HEK293 (cell line): ENCODE measurements around the gene PDLIM4.
A peak's percentile ranks its signal among the peaks of the same experiment; 100 is the strongest.

Experiments used
- CTCF ChIA-PET: fragments of 350-600 bp; formaldehyde crosslinking; extraction: SDS; loops from one replicate; lab custom pipeline; 2021; ENCODE audit warnings: antibody characterized with exemption; lab: Yijun Ruan, JAX
- POLR2A ChIA-PET: fragments of 300-600 bp; formaldehyde crosslinking; extraction: SDS; loops from one replicate; lab custom pipeline; 2020; ENCODE audit warnings: antibody characterized with exemption, inconsistent platforms; lab: Yijun Ruan, JAX
- H3K27ac ChIP-seq: fragments of 200-500 bp; sonication (Bioruptor generic); 2 replicates; pipeline ENCODE4 v1.5.1; 2014; ENCODE audit warnings: low read depth, low read length, control low read depth, inconsistent platforms; ENCODE audit errors: extremely low read depth
- H3K36me3 ChIP-seq, 2 experiments: fragments of 200-500 bp in 1 of 2; sonication (Bioruptor generic) in 1 of 2; 1 replicate in 1 of 2; 2 replicates in 1 of 2; pipeline ENCODE4 v1.5.1; 2014 to 2017; ENCODE audit warnings: inconsistent platforms in 2 of 2, low read length in 2 of 2; ENCODE audit not compliant: control insufficient read depth in 2 of 2, insufficient read depth in 1 of 2
- H3K4me1 ChIP-seq: fragments of 200-500 bp; sonication (Bioruptor generic); 2 replicates; pipeline ENCODE4 v1.5.1; 2014; ENCODE audit warnings: mild to moderate bottlenecking, low read length, inconsistent platforms; ENCODE audit not compliant: control insufficient read depth, insufficient read depth
- H3K4me3 ChIP-seq: 2 replicates; pipeline ENCODE4 v1.5.1; 2011; ENCODE audit warnings: low read depth, mild to moderate bottlenecking, control low read depth, low read length, moderate library complexity
- H3K9me3 ChIP-seq: fragments of 200-500 bp; sonication (Bioruptor generic); 2 replicates; pipeline ENCODE4 v1.5.1; 2014; ENCODE audit warnings: low read depth, low read length, inconsistent platforms; ENCODE audit not compliant: control insufficient read depth, insufficient read depth
- BCL11B ChIP-seq: fragments of 450-650 bp; formaldehyde crosslinking; IDR thresholded peaks from 2 replicates; pipeline ENCODE4 v1.5.1; 2016; ENCODE audit warnings: low read depth, missing biosample characterization, missing genetic modification characterization
- ELK4 ChIP-seq: IDR thresholded peaks from 2 replicates; pipeline ENCODE4 v1.6.1; 2011; ENCODE audit warnings: mild to moderate bottlenecking, low read depth, low read length, borderline replicate concordance
- KLF9 ChIP-seq: fragments of 450-650 bp; formaldehyde crosslinking; IDR thresholded peaks from 2 replicates; pipeline ENCODE4 v1.5.1; 2016; ENCODE audit warnings: missing biosample characterization, missing genetic modification characterization, low read depth
- TRIM28 ChIP-seq: IDR thresholded peaks from 2 replicates; pipeline ENCODE4 v1.6.1; 2011; ENCODE audit warnings: low read length, control low read depth, borderline replicate concordance
- YY2 ChIP-seq: fragments of 450-650 bp; formaldehyde crosslinking; IDR thresholded peaks from 2 replicates; pipeline ENCODE4 v1.5.1; 2016; ENCODE audit warnings: missing biosample characterization, missing genetic modification characterization
- ZBTB1 ChIP-seq: fragments of 450-650 bp; formaldehyde crosslinking; IDR thresholded peaks from 2 replicates; pipeline ENCODE4 v1.5.1; 2016; ENCODE audit warnings: missing biosample characterization, missing genetic modification characterization
- ZBTB10 ChIP-seq: fragments of 450-650 bp; formaldehyde crosslinking; IDR thresholded peaks from 2 replicates; pipeline ENCODE4 v1.5.1; 2016; ENCODE audit warnings: missing biosample characterization, missing genetic modification characterization
- ZBTB48 ChIP-seq: fragments of 450-650 bp; formaldehyde crosslinking; IDR thresholded peaks from 2 replicates; pipeline ENCODE4 v1.5.1; 2016; ENCODE audit warnings: missing biosample characterization, missing genetic modification characterization
- ZNF112 ChIP-seq: fragments of 450-650 bp; formaldehyde crosslinking; IDR thresholded peaks from 2 replicates; pipeline ENCODE4 v1.5.0; 2017; ENCODE audit warnings: missing biosample characterization, missing genetic modification characterization
- ZNF114 ChIP-seq: fragments of 450-650 bp; formaldehyde crosslinking; IDR thresholded peaks from 2 replicates; pipeline ENCODE4 v1.5.0; 2017; ENCODE audit warnings: missing biosample characterization, missing genetic modification characterization
- ZNF184 ChIP-seq: fragments of 450-650 bp; IDR thresholded peaks from 2 replicates; pipeline ENCODE4 v1.5.1; 2018; ENCODE audit warnings: missing biosample characterization, mild to moderate bottlenecking, missing genetic modification characterization
- ZNF202 ChIP-seq: fragments of 450-650 bp; formaldehyde crosslinking; IDR thresholded peaks from 2 replicates; pipeline ENCODE4 v1.5.1; 2016; ENCODE audit warnings: missing biosample characterization, missing genetic modification characterization, borderline replicate concordance
- ZNF211 ChIP-seq: fragments of 450-650 bp; formaldehyde crosslinking; IDR thresholded peaks from 2 replicates; pipeline ENCODE4 v1.5.1; 2016; ENCODE audit warnings: low read depth, missing biosample characterization, missing genetic modification characterization
- ZNF24 ChIP-seq: fragments of 450-650 bp; formaldehyde crosslinking; IDR thresholded peaks from 2 replicates; pipeline ENCODE4 v1.5.1; 2016; ENCODE audit warnings: missing biosample characterization, missing genetic modification characterization
- ZNF274 ChIP-seq, 2 experiments: fragments of 200-500 bp in 1 of 2; fragments of 450-650 bp in 1 of 2; sonication (Bioruptor generic) in 1 of 2; formaldehyde crosslinking in 1 of 2; IDR thresholded peaks; 2 replicates each; pipeline versions ENCODE4 v1.5.1 to v1.6.1; 2014 to 2016; ENCODE audit warnings: borderline replicate concordance in 1 of 2, inconsistent platforms in 1 of 2, low read length in 1 of 2, missing biosample characterization in 1 of 2, missing genetic modification characterization in 1 of 2
- ZNF292 ChIP-seq: fragments of 450-650 bp; formaldehyde crosslinking; IDR thresholded peaks from 2 replicates; pipeline ENCODE4 v1.5.1; 2016; ENCODE audit warnings: low read depth, missing biosample characterization, missing genetic modification characterization, borderline replicate concordance
- ZNF311 ChIP-seq: fragments of 450-650 bp; formaldehyde crosslinking; IDR thresholded peaks from 2 replicates; pipeline ENCODE4 v1.5.1; 2017; ENCODE audit warnings: missing biosample characterization, missing genetic modification characterization, borderline replicate concordance
- ZNF48 ChIP-seq: fragments of 450-650 bp; formaldehyde crosslinking; IDR thresholded peaks from 2 replicates; pipeline ENCODE4 v1.5.1; 2016; ENCODE audit warnings: missing biosample characterization, missing genetic modification characterization
- ZNF513 ChIP-seq: fragments of 450-650 bp; IDR thresholded peaks from 2 replicates; pipeline ENCODE4 v1.5.1; 2018; ENCODE audit warnings: missing biosample characterization, missing genetic modification characterization
- ZNF514 ChIP-seq: fragments of 450-650 bp; formaldehyde crosslinking; IDR thresholded peaks from 2 replicates; pipeline ENCODE4 v1.5.1; 2016; ENCODE audit warnings: missing biosample characterization, missing genetic modification characterization
- ZNF548 ChIP-seq: fragments of 450-650 bp; formaldehyde crosslinking; IDR thresholded peaks from 2 replicates; pipeline ENCODE4 v1.5.1; 2016; ENCODE audit warnings: missing biosample characterization, missing genetic modification characterization
- ZNF626 ChIP-seq: fragments of 450-650 bp; sonication (Bioruptor Pico); formaldehyde crosslinking; IDR thresholded peaks from 2 replicates; pipeline ENCODE4 v1.5.1; 2018; ENCODE audit warnings: missing biosample characterization, missing genetic modification characterization, inconsistent platforms
- ZNF639 ChIP-seq: fragments of 450-650 bp; formaldehyde crosslinking; IDR thresholded peaks from 2 replicates; pipeline ENCODE4 v1.5.1; 2016; ENCODE audit warnings: missing biosample characterization, missing genetic modification characterization
- ZNF830 ChIP-seq: fragments of 450-650 bp; IDR thresholded peaks from 2 replicates; pipeline ENCODE4 v1.5.0; 2018; ENCODE audit warnings: missing biosample characterization, missing genetic modification characterization, low read depth, mild to moderate bottlenecking, moderate library complexity
- ZSCAN23 ChIP-seq: fragments of 450-650 bp; formaldehyde crosslinking; IDR thresholded peaks from 2 replicates; pipeline ENCODE4 v1.5.1; 2016; ENCODE audit warnings: missing biosample characterization, missing genetic modification characterization
- TF ChIP-seq, protein P1 (sequence below): sonication (generic); formaldehyde crosslinking; IDR thresholded peaks from 2 replicates; pipeline ENCODE4 v1.8.1; 2022; ENCODE audit warnings: mild to moderate bottlenecking, moderate library complexity, missing genetic modification reagents
- TF ChIP-seq, protein P2 (sequence below): fragments of 450-650 bp; formaldehyde crosslinking; IDR thresholded peaks from 2 replicates; pipeline ENCODE4 v1.5.0; 2017; ENCODE audit warnings: missing biosample characterization, missing genetic modification characterization, borderline replicate concordance

The PDLIM4 gene

GRCh38 chr5:132293992-132294727 lies 36.7 kb downstream of the PDLIM4 start, which contains the start of gene SLC22A4:
Gene SLC22A4, plus strand, starts transcription at chr5:132294394. Its CDS starts 223 bp downstream, at chr5:132294617.
- H3K9me3 ChIP-seq: no peaks in the 10 kb centered on the region
- peaks cover 4% of the 10 kb centered on the region; the same call in 1 of the 2 replicates for H3K4me1 ChIP-seq
- ChIA-PET CTCF (interaction anchor here (0.6 to 3.3 kb wide), 13 partner anchors 12 to 526 kb away, joined by 3 to 16 read pairs (median 5); partner anchors contain the start of gene SLC22A5), POLR2A (interaction anchor here (0.6 to 3.3 kb wide), 30 partner anchors 9 to 1758 kb away, joined by 3 to 52 read pairs (median 5); partner anchors contain the start of genes IRF1, KIF3A, P4HA2 and SLC22A5)
- peak within 1 kb of the TSS; percentile 96 for H3K27ac ChIP-seq
- no peaks in the 10 kb centered on the region for H3K36me3 ChIP-seq
- H3K4me3 ChIP-seq: peak within 1 kb of the TSS; percentile 63
- no peak for TF ChIP-seq BCL11B
- TF ChIP-seq ZNF514 (tag by site-specific recombination): no peak
- no peak for TF ChIP-seq ZNF292 (tag by site-specific recombination)
- TF ChIP-seq ZNF114: no peak
- TF ChIP-seq ZNF211 (tag by site-specific recombination): no peak
- TF ChIP-seq ZNF639: no peak
- TF ChIP-seq ZNF548 (tag by site-specific recombination): no peak
- TF ChIP-seq, protein P1, sequence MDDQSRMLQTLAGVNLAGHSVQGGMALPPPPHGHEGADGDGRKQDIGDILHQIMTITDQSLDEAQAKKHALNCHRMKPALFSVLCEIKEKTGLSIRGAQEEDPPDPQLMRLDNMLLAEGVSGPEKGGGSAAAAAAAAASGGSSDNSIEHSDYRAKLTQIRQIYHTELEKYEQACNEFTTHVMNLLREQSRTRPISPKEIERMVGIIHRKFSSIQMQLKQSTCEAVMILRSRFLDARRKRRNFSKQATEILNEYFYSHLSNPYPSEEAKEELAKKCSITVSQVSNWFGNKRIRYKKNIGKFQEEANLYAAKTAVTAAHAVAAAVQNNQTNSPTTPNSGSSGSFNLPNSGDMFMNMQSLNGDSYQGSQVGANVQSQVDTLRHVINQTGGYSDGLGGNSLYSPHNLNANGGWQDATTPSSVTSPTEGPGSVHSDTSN (CRISPR knock-in tag): no peak
- TF ChIP-seq ZNF311: no peak
- no peak for TF ChIP-seq ZNF48 (tag by site-specific recombination)
- no peak for TF ChIP-seq ZNF830 (tag by site-specific recombination)
- no peak for TF ChIP-seq ZBTB1
- TF ChIP-seq ZNF274 (IDR thresholded peaks at IDR 0.05; ENCODE audit: low read length): no peak
- no peak for TF ChIP-seq ZNF274 (tag by site-specific recombination; IDR thresholded peaks at IDR 0.05; ENCODE audit: borderline replicate concordance)
- TF ChIP-seq ZBTB10 (tag by site-specific recombination): no peak; the same call in 1 of the 2 replicates
- no peak for TF ChIP-seq ZNF112 (tag by site-specific recombination)
- no peak for TF ChIP-seq ELK4
- TF ChIP-seq KLF9 (tag by site-specific recombination): peak; percentile 94
- TF ChIP-seq ZNF626 (tag by site-specific recombination): no peak
- TF ChIP-seq ZNF184 (tag by site-specific recombination): peak; percentile 6; the same call in 1 of the 2 replicates
- TF ChIP-seq, protein P2, sequence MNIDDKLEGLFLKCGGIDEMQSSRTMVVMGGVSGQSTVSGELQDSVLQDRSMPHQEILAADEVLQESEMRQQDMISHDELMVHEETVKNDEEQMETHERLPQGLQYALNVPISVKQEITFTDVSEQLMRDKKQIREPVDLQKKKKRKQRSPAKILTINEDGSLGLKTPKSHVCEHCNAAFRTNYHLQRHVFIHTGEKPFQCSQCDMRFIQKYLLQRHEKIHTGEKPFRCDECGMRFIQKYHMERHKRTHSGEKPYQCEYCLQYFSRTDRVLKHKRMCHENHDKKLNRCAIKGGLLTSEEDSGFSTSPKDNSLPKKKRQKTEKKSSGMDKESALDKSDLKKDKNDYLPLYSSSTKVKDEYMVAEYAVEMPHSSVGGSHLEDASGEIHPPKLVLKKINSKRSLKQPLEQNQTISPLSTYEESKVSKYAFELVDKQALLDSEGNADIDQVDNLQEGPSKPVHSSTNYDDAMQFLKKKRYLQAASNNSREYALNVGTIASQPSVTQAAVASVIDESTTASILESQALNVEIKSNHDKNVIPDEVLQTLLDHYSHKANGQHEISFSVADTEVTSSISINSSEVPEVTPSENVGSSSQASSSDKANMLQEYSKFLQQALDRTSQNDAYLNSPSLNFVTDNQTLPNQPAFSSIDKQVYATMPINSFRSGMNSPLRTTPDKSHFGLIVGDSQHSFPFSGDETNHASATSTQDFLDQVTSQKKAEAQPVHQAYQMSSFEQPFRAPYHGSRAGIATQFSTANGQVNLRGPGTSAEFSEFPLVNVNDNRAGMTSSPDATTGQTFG (tag by site-specific recombination): no peak
- no peak for TF ChIP-seq YY2 (tag by site-specific recombination)
- TF ChIP-seq TRIM28: no peak
- no peak for TF ChIP-seq ZSCAN23 (tag by site-specific recombination)
- TF ChIP-seq ZBTB48 (tag by site-specific recombination): no peak
- no peak for TF ChIP-seq ZNF513 (tag by site-specific recombination)
- TF ChIP-seq ZNF202 (tag by site-specific recombination): no peak
- TF ChIP-seq ZNF24 (tag by site-specific recombination): no peak
